GM21423 (cell line): ENCODE results near the gene EDC3.
A peak's percentile ranks its signal among the peaks of the same experiment; 100 is the strongest.
"Not testable (repeated sequence)": the region's sequence is repeated elsewhere in the genome, so short reads cannot be mapped to it uniquely, and the experiment has no call there.

Source experiments
- ATAC-seq: cut with Tn5 transposase; IDR thresholded peaks from one replicate; pipeline ENCODE4 v1.9.1; 2021; ENCODE audit warnings: mild to moderate bottlenecking, moderate library complexity; ENCODE audit not compliant: unreplicated experiment

EDC3 gene

DNA sequence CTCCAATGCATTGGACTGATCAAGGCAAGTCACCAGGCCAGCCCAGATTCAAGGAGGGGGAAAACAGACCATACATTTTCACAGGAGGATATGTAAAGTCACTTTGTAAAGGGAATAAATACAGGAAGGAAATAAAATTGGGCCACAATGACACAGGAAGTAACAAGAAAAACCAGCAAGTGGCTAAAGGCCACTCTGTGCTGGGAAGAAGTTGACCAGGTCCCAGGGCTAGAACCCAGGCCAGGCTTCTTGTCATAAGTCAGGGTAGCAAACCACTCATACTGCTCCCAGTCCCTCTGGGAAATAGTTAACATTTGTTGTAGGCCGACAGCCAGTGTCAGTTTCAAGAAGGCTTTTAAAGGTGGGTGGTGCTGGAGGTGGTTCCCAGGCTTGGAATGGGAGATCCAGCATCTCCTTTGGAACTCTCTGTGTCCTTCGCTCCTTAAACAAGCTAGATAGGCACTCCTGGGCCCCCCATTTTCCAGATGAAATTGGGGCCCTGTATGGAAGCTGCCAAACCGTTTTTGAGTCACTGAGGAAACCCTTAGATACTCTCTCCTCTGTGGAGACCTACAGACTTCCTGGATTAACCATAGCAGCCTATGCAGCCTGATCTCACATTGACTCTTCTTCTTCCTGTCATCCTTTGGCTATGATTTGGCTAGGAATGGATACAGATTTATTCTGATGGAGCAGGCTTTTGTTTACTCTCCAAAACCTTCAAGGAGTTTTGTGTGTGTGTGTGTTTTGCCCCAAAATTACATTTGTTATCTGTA, 14.7 kb upstream of the EDC3 start:
- ATAC-seq, result no peak

DNA sequence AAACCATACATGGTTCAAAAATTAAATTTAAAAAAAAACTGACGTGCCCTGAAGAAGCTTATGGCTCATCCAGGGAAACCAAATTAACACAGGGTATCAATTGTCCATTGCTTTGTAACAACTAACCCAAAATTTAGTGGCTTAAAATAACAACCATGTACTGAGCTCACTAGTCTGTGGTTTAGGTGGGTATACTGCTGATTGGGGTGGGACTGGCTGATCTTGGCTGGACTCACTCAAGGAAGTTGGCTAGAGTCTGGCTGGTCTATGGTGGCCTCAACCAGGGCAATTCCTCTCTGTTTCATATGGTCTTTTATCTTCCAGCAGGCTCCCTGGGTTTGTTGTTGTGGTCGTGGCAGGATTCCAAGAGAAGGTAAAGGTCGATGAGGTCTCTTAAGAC, 14.1 kb upstream of the EDC3 start:
- ATAC-seq, result no peak

GRCh38 chr15:74709011-74709410, 13.2 kb upstream of the EDC3 start:
- no peak for ATAC-seq

DNA sequence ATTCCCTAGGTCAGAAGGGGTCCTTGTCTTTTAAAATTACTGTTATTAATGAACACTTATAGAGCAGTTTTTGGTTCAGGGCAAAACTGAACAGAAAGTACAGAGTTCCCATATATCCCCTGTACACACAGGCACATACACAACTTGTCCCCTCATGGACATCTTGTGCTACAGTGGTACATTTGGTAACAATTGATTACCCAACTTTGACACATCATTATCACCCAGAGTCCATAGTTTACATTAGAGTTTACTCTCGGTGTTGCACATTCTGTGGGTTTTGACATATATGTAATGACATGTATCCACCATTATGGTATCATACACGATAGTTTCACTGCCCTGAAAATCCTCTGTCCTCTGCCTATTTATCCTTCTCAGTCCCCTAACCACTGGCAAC, 984 bp upstream of the EDC3 start:
- no peak for ATAC-seq

DNA sequence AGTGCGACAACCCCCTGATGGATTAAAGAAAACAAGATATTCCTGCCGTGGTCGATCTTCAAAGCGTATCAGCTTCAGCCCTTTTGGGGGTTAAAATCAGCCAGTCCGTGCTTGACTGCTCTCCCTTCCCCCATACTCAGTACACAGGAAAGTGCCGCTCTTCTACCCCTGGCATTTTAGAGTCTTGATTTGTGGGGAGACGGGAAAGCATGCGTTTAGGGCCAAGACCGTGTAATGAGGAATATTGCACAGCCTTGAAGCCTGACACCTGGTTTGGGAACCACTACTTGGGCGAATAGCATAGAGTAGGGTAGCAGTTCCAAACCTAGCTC, 540 bp upstream of the EDC3 start:
- ATAC-seq, result no peak

DNA sequence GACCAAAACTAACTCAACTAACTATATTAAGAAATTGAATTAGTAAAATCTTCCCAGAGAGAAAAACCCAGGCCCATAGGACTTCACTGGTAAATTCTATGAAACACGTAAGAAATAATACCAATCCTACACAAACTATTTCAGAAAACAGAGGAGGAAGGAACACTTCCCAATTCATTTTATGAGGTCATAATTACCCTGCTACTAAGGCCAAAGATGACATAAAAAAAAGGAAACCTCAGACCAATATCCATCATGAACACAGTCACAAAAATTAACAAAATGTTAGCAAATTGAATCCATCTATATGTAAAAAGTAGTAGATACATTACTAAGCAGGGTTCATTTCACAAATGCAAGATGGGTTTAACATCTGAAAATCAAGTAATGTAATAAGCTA, 3.5 kb downstream of the EDC3 start:
- no peak for ATAC-seq

GRCh38 chr15:74683758-74684157, 12.1 kb downstream of the EDC3 start:
- no peak for ATAC-seq

DNA sequence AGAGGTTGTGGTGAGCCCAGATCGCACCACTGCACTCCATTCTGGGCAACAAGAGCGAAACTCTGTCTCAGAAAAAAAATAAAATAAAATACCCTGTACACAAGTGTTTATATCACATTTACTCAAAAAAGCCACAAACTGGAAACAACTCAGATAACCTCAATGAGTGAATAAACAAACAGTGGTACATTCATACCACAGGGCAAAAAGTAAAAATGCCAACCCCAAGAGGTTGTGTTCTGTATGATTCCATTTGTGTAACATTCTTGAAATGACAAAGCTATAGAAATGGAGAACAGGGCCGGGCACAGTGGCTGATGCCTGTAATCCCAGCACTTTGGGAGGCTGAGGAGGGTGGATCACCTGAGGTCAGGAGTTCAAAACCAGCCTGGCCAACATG, 12.9 kb downstream of the EDC3 start:
- no peak for ATAC-seq

DNA sequence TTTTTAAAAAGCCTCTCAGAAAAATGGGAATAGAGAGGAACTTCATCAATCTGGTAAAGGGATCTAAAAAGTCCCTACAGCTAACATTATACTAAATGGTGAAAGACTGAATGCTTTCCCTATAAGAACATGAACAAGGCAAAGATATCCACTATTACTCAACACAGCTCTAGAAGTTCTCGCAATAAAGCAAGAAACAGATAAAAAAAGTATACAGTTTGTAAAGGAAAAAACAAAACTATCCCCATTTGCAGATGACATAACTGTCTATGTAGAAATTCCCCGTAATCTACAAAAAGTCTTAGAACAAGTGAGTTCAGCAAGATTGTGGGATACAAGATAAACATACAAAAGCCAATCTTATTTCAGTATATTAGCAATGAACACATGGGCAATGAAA, 15.4 kb downstream of the EDC3 start:
- no peak for ATAC-seq

GRCh38 chr15:74676801-74677200, 19.0 kb downstream of the EDC3 start:
- no peak for ATAC-seq

DNA sequence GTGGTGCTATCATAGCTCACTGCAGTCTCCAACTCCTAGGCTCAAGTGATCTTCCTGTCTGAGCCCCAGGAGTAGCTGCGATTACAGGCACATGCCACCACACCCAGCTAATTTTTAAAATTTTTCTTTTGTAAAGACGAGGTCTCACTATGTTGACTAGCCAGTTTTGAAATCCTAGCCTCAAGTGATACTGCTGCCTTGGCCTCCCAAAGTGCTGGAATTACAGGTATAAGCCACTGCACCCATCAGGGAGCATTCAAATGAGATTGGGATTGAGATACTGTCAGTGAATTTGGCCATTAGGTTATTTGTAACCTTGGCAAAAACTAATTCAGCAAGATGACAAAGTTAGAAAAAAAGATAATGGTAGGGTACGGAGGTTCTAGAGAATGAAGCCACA, 21.7 kb downstream of the EDC3 start:
- no peak for ATAC-seq

GRCh38 chr15:74669627-74670026, 26.2 kb downstream of the EDC3 start:
- ATAC-seq, result no peak

- no peak for ATAC-seq
Observed at GRCh38 chr15:74667975-74668374, 27.8 kb downstream of the EDC3 start.

GRCh38 chr15:74664670-74665069, 31.2 kb downstream of the EDC3 start:
- no peak for ATAC-seq

- no peak for ATAC-seq
Observed at GRCh38 chr15:74664028-74664616, 31.7 kb downstream of the EDC3 start.

DNA sequence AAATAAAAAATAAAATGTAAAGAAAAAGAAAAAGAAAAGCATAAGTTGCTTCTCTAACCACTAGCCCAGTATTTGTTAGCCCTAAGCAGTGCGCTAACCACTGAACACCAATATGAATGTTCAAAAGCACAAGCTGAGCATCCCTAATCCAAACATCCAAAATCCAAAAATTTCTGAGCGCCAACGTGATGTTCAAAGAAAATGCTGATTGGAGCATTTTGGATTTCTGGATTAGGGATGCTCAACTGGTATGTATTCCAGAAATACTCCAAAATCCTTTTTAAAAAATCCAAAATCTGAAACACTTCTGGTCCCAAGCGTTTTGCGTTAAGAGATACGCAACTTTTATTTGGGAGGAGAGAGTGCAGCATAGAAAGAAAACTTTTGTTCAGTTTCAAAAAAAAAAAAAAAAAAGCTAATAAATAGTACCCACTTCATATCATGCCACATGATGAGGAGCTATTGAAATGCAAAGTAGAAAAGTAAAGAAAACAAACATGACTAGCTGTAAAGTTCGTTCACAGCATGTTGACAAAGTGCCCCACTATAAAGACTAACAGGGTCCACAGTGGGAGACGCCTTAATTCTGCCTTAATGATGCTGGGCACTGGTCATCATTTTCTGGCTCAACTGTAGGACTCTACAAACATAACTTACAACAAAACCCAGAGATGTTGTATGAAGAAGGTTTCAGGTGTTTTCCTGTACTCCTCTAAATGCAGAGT, 32.4 kb downstream of the EDC3 start:
- ATAC-seq, result no peak

GRCh38 chr15:74662064-74662860, 33.6 kb downstream of the EDC3 start:
- ATAC-seq, result no peak

- not testable (repeated sequence) for ATAC-seq
Observed at GRCh38 chr15:74661280-74661679, 34.5 kb downstream of the EDC3 start.

DNA sequence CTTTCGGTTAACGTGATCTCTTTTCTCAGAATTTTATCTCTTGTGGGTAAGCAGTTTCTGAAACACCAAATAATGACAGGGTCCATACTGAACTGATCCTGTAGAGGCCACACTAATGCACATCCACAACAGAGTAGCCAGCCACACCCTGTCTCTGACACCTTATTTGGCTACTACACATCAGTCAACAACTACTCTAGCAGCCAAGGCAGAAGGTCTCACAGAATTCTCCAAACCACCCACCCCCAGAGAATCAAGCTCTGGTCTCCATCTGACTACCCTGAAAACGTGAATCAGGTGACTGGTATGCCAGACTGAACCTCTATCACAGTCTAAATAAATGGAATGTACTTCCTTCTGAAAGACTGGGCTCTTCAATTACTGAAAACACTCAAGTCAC, 38.0 kb downstream of the EDC3 start:
- no peak for ATAC-seq

GRCh38 chr15:74656935-74657535, 38.8 kb downstream of the EDC3 start:
- no peak for ATAC-seq

DNA sequence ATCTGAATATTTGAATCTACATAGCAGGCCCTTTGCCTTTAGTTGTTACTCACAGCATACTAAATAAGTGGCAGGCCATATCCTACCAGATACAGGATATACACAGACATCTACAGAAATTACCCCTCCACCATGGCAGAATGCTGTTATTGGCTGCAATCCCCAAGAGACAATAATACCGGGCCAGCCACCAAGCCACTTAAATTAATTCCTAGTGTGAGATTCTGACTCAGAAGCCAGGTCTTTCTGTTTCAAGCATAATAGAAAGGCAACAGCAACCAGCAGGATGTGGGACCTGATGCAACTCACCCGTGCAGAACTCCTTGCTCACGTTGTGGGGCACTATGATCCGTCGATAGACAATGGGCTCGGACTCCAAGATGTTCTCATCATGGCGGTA, 40.4 kb downstream of the EDC3 start:
- peak; percentile 69 for ATAC-seq
